SHP77 (cell line): ENCODE results near the gene UMPS.

ENCODE experiments used
- DNase-seq, 2 experiments: peaks; one replicate each; lab custom pipeline; 2025; lab: John Stamatoyannopoulos, UW

The UMPS gene

GRCh38 chr3:124730129-124730940 is at the start of gene UMPS:
Gene UMPS (plus strand): TSS chr3:124730452. CDS start chr3:124730472, 20 bp downstream.
- peak; percentile 68 to 86 for DNase-seq

DNA sequence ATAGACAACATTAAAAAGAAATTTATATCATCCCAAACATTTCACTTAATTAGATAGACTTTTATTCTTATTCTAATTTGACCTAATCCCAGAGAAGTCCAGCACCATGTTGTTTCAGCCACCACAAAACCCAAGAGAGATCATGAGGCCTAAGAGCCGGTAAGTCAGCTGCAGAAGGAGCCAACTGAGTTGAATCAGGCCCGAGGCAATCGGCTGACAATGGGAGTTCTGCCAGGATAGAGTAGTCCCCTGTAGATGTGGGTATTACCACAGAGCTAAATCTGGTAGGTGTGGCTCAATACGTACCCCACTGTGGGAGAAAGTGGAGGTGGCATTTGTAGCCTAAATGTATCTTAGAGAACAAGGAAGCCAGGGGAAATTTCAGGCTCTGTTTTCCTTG is 49.7 kb upstream of the UMPS start:
- DNase-seq: no peak

DNA sequence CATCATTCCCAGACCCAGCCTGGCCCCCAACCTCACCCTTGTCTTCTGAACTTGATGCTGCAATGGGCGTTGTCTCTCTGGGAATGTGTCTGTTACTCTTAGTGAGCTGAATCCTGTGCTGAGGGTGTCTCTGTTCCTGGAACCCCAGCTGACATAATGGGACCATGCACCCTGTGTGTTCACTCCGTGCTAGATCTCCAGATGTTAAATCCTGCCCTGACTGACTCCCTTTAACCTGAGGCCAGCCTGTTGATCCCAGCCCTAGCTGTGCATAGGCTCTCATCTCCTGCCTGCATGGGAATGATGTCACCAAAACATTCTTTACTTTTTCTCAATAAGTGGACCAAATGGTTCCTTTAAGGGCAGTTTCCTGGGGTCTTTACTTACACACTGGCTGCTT is 48.0 kb upstream of the UMPS start:
- no peak for DNase-seq

DNA sequence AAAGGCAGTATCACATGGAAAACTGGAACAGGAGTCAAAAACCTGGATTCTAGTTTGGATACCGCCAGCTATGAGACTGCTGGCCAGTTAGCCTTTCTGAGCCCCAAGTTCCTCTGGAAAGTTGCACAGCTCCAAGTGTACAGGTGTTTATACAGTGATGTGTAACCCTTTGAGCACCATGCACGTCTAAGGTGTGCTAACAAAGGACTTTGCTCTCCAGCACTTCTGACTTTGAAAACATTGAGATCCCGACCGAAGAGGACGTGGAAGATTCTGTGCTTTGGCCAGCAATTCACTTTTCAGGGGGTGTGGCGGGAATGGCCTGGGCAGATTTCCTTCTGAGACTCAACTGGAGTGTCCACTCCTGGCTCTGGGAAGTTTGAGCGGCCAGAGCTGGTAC is 45.8 kb upstream of the UMPS start:
- no peak for DNase-seq

DNA sequence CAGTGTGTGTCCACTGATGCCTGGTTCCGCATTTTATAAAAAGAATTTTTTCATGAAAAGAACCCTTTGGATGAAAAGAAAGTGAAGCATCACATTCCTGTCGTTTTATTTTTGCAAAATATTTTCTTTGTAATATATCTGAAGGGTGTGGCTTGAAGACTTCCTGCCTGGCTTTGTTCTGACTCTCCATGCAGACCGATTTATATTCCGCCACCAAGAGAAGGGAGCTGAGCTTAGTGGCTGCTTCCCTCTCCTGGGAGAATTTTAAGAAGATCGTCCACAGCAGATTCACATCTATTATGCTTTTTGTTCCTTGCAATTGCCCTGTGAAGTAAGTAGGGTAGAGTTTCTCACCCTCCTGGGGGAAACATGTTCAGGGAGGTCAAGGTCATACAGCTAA is 45.2 kb upstream of the UMPS start:
- no peak for DNase-seq

DNA sequence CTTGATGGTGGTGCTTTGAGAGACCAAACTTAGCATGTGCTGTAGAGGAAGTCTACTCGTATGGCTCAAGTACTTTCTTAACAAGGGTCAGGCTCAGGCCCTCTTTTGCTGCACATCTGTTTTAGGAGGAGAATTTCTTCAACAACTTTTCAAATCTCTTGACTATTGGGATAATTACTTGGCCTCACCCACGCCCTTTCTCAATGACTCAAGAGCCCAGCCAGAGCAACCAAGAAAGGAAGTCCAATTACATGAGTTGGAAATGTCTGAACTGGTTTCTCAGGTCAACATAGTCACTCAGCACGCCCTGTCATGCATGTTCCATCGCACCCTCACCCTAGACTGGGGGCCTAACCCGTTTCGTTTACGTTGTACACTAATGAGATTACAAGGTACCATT is 44.8 kb upstream of the UMPS start:
- DNase-seq: no peak

GRCh38 chr3:124686028-124686670 is 44.1 kb upstream of the UMPS start:
- no peak for DNase-seq

GRCh38 chr3:124688581-124689454 is 41.4 kb upstream of the UMPS start:
- peak; percentile 54 to 55 for DNase-seq

GRCh38 chr3:124691599-124691998 is 38.7 kb upstream of the UMPS start:
- DNase-seq: no peak

DNA sequence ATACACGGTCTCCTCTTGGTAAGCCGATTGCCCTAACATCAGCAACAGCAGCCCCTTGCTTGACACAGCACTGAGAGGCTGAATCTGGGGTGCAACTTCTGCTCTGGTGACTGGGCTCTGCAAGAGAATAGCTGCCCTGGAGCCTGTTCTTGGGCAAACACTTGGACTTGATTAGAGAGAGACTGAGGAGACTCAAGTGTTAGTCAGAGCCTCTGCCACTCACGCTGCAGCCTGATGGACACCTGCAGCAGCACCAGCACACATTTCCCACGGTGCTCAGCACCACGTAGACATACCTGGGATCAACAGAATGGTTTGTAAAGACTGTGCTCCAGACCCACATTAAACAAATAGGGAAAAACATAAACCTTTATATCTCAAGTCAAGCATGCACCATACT is 35.8 kb upstream of the UMPS start:
- no peak for DNase-seq

DNA sequence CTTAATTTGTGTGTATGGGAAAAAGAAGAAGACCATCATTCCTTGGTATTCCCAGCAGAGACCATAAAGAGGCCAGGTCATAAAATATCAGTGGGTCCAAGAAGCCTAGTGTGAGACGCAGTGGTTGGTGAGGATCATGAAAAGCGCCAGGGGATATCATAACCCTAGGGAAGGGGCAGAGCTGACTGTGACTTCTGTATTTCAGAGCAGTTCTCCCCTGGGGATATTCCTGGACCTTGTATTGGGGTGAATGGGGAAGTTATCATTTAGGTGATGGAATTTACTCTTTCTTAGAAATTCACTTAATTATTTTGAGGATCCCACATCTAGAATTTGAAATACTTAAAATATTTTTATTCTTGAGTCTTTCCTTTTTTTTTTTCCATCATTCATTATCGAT is 34.9 kb upstream of the UMPS start:
- no peak for DNase-seq

DNA sequence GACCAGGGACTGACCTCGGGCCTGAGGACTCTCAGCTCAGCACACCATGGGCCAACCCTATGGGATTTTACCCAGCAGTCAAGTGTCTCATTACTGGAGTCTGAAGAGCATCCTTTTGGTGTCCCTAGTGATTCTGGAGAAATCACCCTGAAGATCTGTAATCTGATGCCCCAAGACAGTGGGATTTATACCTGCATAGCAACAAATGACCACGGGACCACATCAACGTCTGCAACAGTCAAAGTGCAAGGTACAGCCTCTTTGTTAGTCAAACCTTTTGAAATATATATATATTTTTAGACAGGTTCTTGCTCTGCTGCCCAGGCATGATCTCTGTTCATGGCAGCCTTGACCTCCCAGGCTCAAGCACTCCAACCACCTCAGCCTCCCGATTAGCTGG is 34.2 kb upstream of the UMPS start:
- no peak for DNase-seq

- DNase-seq: no peak
Measured at GRCh38 chr3:124697302-124697701, 33.0 kb upstream of the UMPS start.

GRCh38 chr3:124698030-124698770 is 32.1 kb upstream of the UMPS start:
- no peak for DNase-seq

DNA sequence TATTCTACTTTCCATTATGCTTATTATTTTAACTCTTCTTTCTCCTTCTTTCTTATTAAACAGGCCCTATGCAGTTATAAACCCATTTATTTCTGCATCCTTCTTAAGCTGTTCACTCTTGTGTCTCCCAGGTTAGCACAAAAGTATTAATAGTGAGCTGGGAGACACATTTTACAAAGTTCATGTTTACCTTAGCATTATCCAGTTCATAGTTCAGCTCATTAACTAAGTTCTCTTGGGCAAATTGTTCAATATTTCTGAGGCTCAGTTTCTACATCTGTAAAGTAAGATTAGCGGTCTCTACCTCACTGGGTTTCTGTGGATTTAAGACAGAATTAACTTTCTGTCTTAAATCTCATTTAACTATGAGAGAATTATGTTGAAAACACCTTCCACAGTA is 31.2 kb upstream of the UMPS start:
- DNase-seq: no peak

GRCh38 chr3:124699686-124700396 is 30.4 kb upstream of the UMPS start:
- no peak for DNase-seq

DNA sequence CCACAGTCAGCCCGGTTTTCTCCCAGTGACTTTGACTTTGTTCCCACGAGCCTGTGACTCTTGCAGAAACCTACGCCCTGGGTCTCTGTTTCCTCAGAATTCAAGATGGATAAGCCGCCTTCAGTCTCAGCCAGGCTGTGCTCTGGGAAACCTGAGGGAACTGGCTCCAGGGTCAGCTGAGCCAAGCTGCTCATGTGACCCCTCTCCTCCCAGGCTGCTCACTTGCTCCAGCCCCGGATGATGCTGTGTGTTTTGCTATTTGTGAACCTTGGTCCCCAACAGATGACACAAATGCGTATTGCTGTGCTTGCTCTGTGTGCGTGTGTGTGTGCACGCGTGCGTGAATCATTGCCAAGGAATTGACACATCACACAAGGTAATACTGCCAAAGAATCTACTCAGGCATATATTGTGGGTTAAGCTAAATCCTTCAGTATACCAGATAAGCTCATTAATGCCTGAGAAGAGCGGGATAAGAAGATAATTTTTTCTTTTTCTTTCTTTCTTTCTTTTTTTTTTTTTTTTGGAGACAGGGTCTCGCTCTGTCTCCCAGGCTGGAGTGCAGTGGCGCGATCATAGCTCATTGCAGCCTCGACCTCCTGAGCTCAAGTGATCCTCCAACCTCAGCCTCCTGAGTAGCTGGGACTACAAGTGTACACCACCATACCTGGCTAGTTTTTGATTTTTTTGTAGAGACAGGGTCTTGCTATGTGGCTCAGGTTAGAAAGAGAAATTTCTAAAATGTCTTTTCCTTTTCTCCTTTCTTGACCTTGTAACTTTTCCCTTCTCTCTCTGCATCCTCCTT is 29.2 kb upstream of the UMPS start:
- no peak for DNase-seq

GRCh38 chr3:124701687-124702086 is 28.6 kb upstream of the UMPS start:
- no peak for DNase-seq

- no peak for DNase-seq
Measured at GRCh38 chr3:124702950-124703349, 27.3 kb upstream of the UMPS start.

DNA sequence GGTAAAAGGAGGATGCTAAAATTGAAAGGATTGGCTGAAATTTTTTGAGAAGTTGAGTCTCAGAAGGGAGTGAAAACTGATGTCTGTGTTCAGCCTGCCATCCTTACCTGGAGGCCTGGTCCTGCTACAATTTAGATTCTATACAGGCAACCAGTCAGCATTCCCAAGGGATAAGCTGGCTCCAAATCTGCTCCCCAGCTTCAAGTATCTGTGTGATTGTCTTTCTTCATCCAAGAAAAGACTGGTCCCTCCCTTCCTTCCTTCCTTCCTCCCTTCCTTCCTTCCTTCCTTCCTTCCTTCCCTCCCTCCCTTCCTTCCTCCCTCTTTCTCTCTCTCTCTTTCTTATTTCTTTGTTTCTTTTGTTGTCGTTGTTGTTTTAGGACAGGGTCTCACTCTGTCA is 24.7 kb upstream of the UMPS start:
- DNase-seq: no peak
